Activated CD4-positive, CD25-positive, alpha-beta regulatory T cell treated with anti-CD3 and anti-CD28 coated beads, Interleukin-2, amount 50 U/mL, for 72 hours (primary cell): ENCODE measurements around the gene ZFYVE1.
"Not testable (repeated sequence)": the region's sequence is repeated elsewhere in the genome, so short reads cannot be mapped to it uniquely, and the experiment has no call there.

Experiments used
- DNase-seq: peaks from one replicate; pipeline ENCODE4 v3.0.0; 2021

ZFYVE1 gene

DNA sequence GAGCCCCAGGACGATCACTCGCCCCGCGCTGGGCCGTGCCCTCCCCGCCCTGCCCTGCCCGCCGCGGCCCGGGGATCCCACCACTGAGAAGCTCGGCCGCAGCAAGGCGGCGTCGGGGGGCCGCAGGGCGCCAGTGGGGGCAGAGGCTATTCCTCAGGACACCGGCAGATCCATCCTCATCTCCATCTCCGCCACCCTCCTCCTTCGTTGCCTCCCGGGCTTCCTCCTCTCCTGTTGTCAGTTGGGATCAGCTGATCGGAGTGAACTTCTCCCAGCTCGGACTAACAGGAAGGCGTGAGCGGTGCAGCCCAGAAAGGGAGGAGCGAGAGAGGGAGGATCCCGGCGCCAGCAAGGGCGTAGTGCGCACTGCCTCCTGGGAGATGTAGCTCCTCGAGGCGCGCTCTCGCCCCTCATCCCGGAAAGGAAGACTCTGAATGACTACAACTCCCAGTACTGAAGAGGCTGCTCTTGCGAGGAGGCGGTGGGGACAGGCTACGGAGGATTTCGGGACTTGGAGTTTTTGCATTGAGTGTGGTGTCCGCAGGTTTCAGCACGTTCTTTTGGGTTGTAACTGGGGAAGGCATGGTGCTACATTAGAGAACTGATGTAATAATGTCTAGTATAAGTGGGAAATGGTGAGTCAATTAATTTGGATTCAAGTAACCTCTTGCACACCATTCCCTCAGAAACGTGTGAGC lies at the start of gene ZFYVE1:
Gene ZFYVE1, minus strand, starts transcription at position 262 of the 698 bp plus-strand sequence. CDS start 2,598 bp downstream, outside the sequence.
- DNase-seq, result peak; percentile 83

DNA sequence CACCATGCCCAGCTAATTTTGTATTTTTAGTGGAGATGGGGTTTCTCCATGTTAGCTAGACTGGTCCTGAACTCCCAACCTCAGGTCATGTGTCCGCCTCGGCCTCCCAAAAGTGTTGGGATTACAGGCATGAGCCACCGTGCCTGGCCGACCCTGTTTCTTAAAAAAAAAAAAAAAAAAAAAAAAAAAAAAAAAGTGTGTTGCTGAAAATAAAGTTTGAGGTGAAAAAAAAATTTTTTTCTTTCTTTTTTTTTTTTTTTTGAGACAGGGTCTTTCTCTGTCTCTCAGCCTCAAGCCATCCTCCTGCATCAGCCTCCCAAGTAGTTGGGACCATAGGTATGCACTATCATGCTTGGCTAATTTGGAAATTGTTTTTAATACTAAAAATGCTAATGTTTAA lies 42.7 kb upstream of the ZFYVE1 start:
- DNase-seq, result no peak

- DNase-seq, result no peak
Measured at GRCh38 chr14:73058922-73059673, 32.2 kb upstream of the ZFYVE1 start.

GRCh38 chr14:73058224-73058921 lies 31.5 kb upstream of the ZFYVE1 start, which contains the start of gene RBM25:
Gene RBM25 (plus strand): TSS chr14:73058534. CDS start chr14:73071642, 13,108 bp downstream.
- DNase-seq, result peak; percentile 92

GRCh38 chr14:73057944-73058223 lies 31.0 kb upstream of the ZFYVE1 start:
- no peak for DNase-seq

DNA sequence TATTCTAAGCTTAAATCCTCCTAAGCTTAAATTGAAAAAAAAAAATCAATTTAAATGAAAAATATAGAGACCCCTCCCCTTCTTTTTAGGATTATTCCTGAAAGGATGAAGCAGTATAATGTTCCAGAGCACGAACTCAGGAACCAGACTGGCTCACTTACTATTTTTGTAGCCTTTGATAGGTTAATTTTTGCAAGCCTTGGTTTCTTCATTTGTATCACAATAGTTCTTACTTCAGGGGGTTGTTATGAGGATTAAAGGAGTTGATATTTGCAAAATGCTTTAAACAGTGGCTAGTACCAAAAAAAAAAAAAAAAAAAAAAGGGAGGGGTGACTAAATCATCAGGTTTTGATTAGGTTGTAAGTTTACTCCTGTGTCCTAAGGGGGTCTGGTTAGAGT lies 28.3 kb upstream of the ZFYVE1 start:
- DNase-seq, result no peak

GRCh38 chr14:73049428-73049827 lies 22.5 kb upstream of the ZFYVE1 start:
- DNase-seq, result no peak

DNA sequence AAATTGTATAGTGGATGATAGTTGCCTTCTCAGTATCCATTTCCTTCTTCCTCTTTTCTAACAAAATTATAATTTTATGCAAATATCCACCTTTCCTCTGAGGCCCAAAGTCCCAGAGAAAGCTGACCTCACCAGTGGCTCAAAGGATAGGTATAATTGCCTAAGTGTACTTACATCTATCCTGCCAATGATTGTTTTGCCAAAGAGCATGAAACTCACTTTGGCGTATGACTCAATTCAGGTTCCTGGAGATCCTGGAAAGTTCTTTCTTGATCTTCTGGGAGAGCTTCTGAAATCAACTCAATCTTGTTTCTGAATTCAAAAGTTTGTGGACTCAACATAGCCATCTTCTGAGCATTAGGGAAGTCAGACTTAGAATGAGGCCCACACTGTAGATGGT lies 20.9 kb upstream of the ZFYVE1 start:
- DNase-seq, result no peak

- DNase-seq, result not testable (repeated sequence)
Measured at GRCh38 chr14:73036706-73037450, 10.0 kb upstream of the ZFYVE1 start.

DNA sequence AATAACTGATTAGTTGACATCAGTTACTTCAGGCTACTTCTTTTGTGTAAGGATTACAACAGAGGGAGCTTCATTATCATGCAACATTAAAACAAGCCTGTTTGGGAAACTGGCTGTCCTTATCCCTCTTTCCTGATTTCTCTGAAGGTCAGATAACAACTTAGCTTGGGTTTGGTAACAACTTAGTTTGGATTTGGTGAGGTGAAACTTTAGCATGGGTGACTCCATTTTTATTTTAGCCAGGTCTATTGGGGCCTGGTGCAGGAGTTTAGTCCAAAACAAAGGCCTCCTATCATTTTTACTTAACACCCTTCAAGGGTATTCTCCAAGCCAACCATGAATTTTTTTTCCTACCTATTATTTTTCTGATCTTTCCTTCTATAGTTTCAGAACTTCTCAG lies 1.1 kb upstream of the ZFYVE1 start:
- no peak for DNase-seq

GRCh38 chr14:73027546-73027945 lies 640 bp upstream of the ZFYVE1 start:
- DNase-seq, result no peak

GRCh38 chr14:73026243-73026844 lies 562 bp downstream of the ZFYVE1 start:
- no peak for DNase-seq

DNA sequence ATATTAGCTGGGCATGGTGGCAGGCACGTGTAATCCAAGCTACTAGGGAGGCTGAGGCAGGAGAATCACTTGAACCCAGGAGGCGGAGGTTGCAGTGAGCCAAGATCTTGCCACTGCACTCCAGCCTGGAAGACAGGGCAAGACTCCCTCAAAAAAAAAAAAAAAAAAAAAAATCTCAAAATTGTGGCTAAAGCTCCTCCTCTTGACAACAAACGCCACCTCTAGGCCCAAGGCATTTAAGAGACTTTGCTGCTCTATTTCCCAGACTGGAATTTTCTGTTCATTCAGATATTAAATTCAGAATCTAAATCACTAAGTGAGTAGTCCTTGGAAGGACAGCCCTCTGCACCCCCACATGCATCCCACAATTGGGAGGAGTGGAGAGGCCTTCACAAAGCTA lies 1.4 kb downstream of the ZFYVE1 start:
- no peak for DNase-seq

GRCh38 chr14:73022051-73022450 lies 4.9 kb downstream of the ZFYVE1 start:
- no peak for DNase-seq

DNA sequence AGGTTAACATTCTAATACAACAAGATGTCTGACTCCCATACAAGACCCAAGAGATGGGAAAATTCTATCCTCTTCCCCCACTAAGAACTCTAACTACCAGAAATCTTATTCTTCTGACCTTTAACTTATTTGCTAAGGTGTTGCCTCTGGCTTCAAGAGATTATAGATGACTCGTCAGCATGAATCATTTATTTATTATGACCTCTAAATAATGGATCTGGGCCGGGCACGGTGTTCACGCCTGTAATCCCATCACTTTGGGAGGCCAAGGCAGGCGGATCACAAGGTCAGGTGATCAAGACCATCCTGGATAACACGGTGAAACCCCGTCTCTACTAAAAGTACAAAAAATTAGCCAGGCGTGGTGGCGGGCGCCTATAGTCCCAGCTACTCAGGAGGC lies 10.9 kb downstream of the ZFYVE1 start:
- DNase-seq, result not testable (repeated sequence)

DNA sequence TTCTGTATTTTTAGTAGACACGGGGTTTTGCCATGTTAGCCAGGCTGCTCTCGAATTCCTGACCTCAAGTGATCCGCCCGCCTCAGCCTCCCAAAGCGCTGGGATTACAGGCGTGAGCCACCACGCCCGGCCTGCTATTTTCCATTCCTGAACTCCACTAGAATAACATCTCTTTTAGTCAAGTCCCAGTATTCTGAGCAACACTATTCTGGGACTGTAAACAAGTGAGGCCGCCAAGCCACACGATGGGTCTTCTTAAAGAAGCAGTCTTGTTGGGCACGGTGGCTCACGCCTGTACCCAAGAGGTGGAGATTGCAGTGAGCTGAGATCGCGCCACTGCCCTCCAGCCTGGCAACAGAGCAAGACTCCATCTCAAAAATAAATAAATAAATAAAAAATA lies 11.4 kb downstream of the ZFYVE1 start:
- DNase-seq, result not testable (repeated sequence)

GRCh38 chr14:73014105-73014504 lies 12.8 kb downstream of the ZFYVE1 start:
- DNase-seq, result no peak

DNA sequence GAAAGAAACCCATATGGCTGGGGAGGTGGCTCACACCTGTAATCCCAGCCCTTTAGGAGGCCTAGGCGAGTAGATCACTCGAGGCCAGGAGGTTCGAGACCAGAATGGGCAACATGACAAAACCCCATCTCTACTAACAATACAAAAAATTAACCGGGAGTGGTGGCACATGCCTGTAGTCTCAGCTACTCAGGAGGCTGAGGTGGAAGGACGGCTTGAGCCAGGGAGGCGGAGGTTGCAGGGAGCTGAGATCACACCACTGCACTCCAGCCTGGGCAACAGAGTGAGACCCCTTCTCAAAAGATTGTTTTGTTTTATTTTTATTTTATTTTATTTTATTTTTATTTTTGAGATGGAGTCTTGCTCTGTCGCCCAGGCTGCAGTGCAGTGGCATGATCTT lies 15.7 kb downstream of the ZFYVE1 start:
- not testable (repeated sequence) for DNase-seq

DNA sequence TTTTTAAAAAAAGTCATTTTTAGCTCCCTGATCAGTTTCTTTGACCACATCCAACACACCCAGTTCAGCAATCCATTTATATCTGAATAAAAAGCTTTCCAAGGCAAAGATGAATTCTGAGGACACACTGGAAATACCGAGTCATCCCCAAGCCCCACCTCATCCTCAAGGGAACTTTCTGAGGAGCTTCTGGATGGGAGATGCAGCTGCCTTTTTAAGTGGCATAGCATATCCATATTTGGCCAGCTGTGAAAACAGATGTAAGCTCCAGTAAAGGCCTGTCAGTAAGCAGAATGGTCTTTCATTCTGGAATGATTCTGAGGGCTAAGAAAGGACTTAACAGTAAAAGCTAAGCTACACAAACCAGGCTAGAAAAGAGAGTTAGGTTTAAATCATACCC lies 18.4 kb downstream of the ZFYVE1 start:
- DNase-seq, result no peak

DNA sequence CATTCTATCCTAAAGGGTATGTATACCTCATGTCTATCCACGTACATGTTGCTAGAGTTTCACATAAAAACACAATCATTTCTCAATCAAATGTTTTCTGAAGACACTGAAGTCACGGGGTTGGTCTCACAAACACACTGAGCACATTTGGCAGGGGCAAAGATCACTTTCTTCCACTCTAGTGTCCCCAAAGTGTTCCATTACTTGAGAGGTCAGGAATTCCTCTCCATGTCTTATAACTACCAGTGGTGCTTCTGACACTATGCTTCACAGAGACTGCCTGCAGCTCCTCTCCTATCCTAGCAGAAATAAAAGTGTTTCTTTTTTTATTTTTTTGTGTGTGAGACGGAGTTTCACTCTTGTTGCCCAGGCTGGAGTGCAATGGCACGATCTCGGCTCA lies 19.1 kb downstream of the ZFYVE1 start:
- DNase-seq, result no peak

DNA sequence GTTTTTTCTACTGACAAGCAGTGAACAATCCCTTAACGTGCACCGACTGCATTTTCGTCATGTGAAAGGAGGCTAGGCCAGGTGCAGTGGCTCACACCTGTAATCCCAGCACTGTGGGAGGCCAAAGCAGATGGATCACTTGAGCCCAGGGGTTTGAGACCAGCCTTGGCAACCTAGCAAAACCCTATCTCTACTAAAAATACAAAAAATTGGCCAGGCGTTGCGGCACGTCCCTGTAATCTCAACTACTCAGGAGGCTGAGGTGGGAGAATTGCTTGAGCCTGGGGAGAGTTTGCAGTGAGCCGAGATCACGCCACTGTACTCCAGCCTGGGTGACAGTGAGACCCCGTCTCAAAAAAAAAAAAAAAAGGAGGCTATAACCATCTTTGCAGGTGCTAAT lies 22.3 kb downstream of the ZFYVE1 start:
- DNase-seq, result not testable (repeated sequence)

DNA sequence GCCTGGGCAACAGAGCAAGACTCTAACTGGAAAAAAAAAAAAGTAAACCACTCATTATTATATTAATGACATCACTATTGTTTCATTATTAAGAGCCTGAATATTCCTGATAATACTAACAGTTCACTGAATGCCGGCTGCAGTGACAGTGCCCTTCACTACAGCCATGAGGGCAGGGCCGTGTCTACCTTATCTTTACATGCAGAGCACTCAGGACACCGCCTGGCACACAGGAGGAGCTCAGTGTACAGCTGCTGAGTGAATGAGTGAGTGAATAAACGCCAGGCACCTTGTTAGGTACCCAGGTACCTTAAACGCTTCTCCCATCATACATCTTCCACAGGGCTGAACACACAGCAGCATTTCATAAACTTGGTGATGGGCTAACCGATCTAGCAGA lies 23.2 kb downstream of the ZFYVE1 start:
- DNase-seq, result no peak

- no peak for DNase-seq
Measured at GRCh38 chr14:73000073-73000472, 26.8 kb downstream of the ZFYVE1 start.
